ENCODE measurements around the gene ZBTB8OS.

The ZBTB8OS gene

GRCh38 chr1:32606565-32607371 is 43.6 kb downstream of the ZBTB8OS start:
- in situ Hi-C loops (cut with HindIII; ENCODE audit: low pct_ligation_motif_present, low sequenced_read_pairs), result no loop called here
- Histone ChIP-seq H3K4me3 (ENCODE audit: low read depth, low read length) (no peak overlapping the region), H3K36me3 (replicated peaks) (no peaks in the 10 kb centered on the region), H3K27me3 (replicated peaks) (no peaks in the 10 kb centered on the region), H3K27ac (no peak overlapping the region)
- no peak for DNase-seq
- no peak for TF ChIP-seq CTCF (IDR thresholded peaks at IDR 0.05; ENCODE audit: low read depth, low read length, missing control alignments)

GRCh38 chr1:32605711-32606424 is 44.5 kb downstream of the ZBTB8OS start:
- no peak for TF ChIP-seq CTCF (IDR thresholded peaks at IDR 0.05; ENCODE audit: low read depth, low read length, missing control alignments)
- no peak overlapping the region for H3K4me3 ChIP-seq (ENCODE audit: low read depth, low read length)
- no peaks in the 10 kb centered on the region for H3K36me3 ChIP-seq (replicated peaks)
- H3K27ac ChIP-seq, result no peak overlapping the region
- DNase-seq, result no peak
- in situ Hi-C loops (cut with HindIII; ENCODE audit: low pct_ligation_motif_present, low sequenced_read_pairs), result no loop called here
- H3K27me3 ChIP-seq (replicated peaks), result no peaks in the 10 kb centered on the region

GRCh38 chr1:32600034-32600433 is 50.3 kb downstream of the ZBTB8OS start:
- Histone ChIP-seq H3K27me3 (replicated peaks) (no peaks in the 10 kb centered on the region), H3K4me3 (ENCODE audit: low read depth, low read length) (no peak overlapping the region), H3K27ac (no peak overlapping the region), H3K36me3 (replicated peaks) (no peaks in the 10 kb centered on the region)
- in situ Hi-C loops (cut with HindIII; ENCODE audit: low pct_ligation_motif_present, low sequenced_read_pairs), result no loop called here
- TF ChIP-seq CTCF (IDR thresholded peaks at IDR 0.05; ENCODE audit: low read depth, low read length, missing control alignments), result no peak
- no peak for DNase-seq

GRCh38 chr1:32592943-32593342 is 57.4 kb downstream of the ZBTB8OS start:
- peak; percentile 16 for DNase-seq

GRCh38 chr1:32580348-32581017 is 69.9 kb downstream of the ZBTB8OS start:
- H3K4me3 ChIP-seq (ENCODE audit: low read depth, low read length), result no peak overlapping the region
- no peak for TF ChIP-seq CTCF (IDR thresholded peaks at IDR 0.05; ENCODE audit: low read depth, low read length, missing control alignments)
- in situ Hi-C loops (cut with HindIII; ENCODE audit: low pct_ligation_motif_present, low sequenced_read_pairs), result no loop called here

More at GRCh38 chr1:32592943-32593342, 57.4 kb downstream of the ZBTB8OS start:
- H3K4me3 ChIP-seq (ENCODE audit: low read depth, low read length), result no peak overlapping the region
- H3K27ac ChIP-seq, result no peak overlapping the region
- TF ChIP-seq CTCF (IDR thresholded peaks at IDR 0.05; ENCODE audit: low read depth, low read length, missing control alignments), result no peak
- no peaks in the 10 kb centered on the region for H3K36me3 ChIP-seq (replicated peaks)
- in situ Hi-C loops (cut with HindIII; ENCODE audit: low pct_ligation_motif_present, low sequenced_read_pairs), result no loop called here
- no peaks in the 10 kb centered on the region for H3K27me3 ChIP-seq (replicated peaks)

More at GRCh38 chr1:32580348-32581017, 69.9 kb downstream of the ZBTB8OS start:
- Histone ChIP-seq H3K27ac (no peak overlapping the region), H3K36me3 (replicated peaks) (no peaks in the 10 kb centered on the region), H3K27me3 (replicated peaks) (no peaks in the 10 kb centered on the region)
- DNase-seq, result no peak

All from brain microvascular endothelial cell (primary cell).